ENCODE results near the gene UBE2E3. TPM values are rescaled to one million over a fixed set of nuclear protein-coding genes. Genes with fewer than 3 reads are reported as not detected.
"Not testable (repeated sequence)": the region's sequence is repeated elsewhere in the genome, so short reads cannot be mapped to it uniquely, and the experiment has no call there.

Gene UBE2E3
- total RNA-seq: 48.4 TPM
- long read RNA-seq, transcript UBE2E3-202 (6 exons, 1,570 nt): major isoform, 37 of 39 reads
- long read RNA-seq, partial matches to known transcripts: 0 of 39 reads
- long read RNA-seq, other reads (novel, unspliced or antisense): 2 of 39 reads

- ATAC-seq (peak; percentile 95), DNase-seq (ENCODE audit: missing footprints) (peak; percentile 86)
- intact Hi-C loops (cut with DNase I): loop anchor here (10.0 kb wide), 1 partner anchor 914 kb away; the partner anchor contains the start of gene ITPRID2
Observed at GRCh38 chr2:180980106-180980942, at the start of gene UBE2E3. TSS of gene UBE2E3 (plus strand) at chr2:180980605. CDS start at chr2:180982043, 1,438 bp downstream.

DNA sequence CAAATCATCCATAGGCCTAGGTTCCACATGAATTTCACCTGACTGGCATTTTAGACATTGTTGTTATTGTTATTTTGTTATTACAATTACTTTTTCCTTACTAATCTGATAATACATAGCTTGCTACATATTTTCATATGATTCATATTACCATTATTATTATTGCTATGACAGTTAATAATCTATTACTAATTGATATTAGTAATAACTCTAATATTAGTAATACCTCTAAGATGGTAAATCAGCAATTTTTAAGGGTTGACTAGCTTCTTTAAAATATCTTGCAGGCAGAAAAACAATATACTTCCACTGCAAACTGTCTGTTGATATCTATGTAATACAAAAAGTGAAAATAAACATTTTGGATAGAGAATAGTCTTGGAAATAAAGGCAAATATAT is 48.6 kb upstream of the UBE2E3 start:
- no peak for ATAC-seq

DNA sequence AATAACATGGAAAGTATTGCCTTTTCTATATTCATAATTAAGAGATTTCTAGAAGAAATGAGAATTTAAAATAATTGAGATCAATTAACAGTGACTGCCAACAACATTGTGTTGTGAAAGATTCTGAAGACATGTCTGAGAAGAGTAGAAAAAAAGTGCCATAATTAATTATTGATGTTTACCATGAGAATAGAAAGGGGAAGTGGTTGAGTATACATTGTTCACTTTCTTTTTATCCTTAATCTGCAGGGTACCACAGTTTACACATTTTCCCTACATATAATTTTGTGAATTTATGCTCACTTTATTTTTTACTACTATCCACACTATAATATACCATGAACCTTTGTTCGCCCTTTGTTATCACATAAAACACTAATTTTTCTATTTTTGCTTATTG is 47.1 kb upstream of the UBE2E3 start:
- intact Hi-C loops (cut with DNase I): no loop called here
- ATAC-seq: no peak
- DNase-seq (ENCODE audit: missing footprints): no peak

More for the DNA sequence above, 48.6 kb upstream of the UBE2E3 start:
- no peak for DNase-seq (ENCODE audit: missing footprints)
- intact Hi-C loops (cut with DNase I): no loop called here

GRCh38 chr2:180934911-180935310 is 45.5 kb upstream of the UBE2E3 start:
- intact Hi-C loops (cut with DNase I): no loop called here
- ATAC-seq (no peak), DNase-seq (ENCODE audit: missing footprints) (no peak)

GRCh38 chr2:180937480-180937879 is 42.9 kb upstream of the UBE2E3 start:
- DNase-seq (ENCODE audit: missing footprints); ATAC-seq; intact Hi-C loops (cut with DNase I): not testable (repeated sequence)

GRCh38 chr2:180938451-180938850 is 42.0 kb upstream of the UBE2E3 start:
- DNase-seq (ENCODE audit: missing footprints) (no peak), ATAC-seq (no peak)
- intact Hi-C loops (cut with DNase I): no loop called here

- no peak for DNase-seq (ENCODE audit: missing footprints)
- no peak for ATAC-seq
- intact Hi-C loops (cut with DNase I): no loop called here
Observed at GRCh38 chr2:180943275-180943674, 37.1 kb upstream of the UBE2E3 start.

DNA sequence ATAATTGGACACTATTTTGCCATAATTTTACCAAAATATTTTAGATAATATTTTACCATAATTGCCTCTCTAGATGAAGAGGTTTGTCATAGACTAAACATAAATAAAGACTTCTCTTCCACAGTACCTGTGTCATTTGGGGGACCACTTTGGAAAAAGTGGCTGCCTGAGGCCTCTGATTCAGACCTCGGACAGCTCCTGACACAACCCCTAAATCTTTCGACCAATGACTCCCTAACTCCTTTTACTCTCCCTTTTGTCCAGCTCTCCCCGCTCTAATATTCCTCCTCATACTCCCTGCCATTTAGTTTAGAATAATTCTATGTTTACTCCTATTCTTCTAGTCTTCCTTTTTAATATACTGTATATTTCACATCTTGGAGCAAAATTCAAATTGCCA is 36.0 kb upstream of the UBE2E3 start:
- intact Hi-C loops (cut with DNase I): no loop called here
- ATAC-seq: no peak

GRCh38 chr2:180947208-180947689 is 33.2 kb upstream of the UBE2E3 start:
- DNase-seq (ENCODE audit: missing footprints) (no peak), ATAC-seq (no peak)
- intact Hi-C loops (cut with DNase I): no loop called here

More for the DNA sequence above, 36.0 kb upstream of the UBE2E3 start:
- no peak for DNase-seq (ENCODE audit: missing footprints)

GRCh38 chr2:180949896-180950295 is 30.5 kb upstream of the UBE2E3 start:
- intact Hi-C loops (cut with DNase I): no loop called here
- no peak for DNase-seq (ENCODE audit: missing footprints)
- ATAC-seq: no peak

GRCh38 chr2:180952082-180952481 is 28.3 kb upstream of the UBE2E3 start:
- DNase-seq (ENCODE audit: missing footprints) (no peak), ATAC-seq (no peak)
- intact Hi-C loops (cut with DNase I): no loop called here

GRCh38 chr2:180952731-180953336 is 27.6 kb upstream of the UBE2E3 start:
- ATAC-seq: no peak
- no peak for DNase-seq (ENCODE audit: missing footprints)
- intact Hi-C loops (cut with DNase I): no loop called here

- DNase-seq (ENCODE audit: missing footprints) (no peak), ATAC-seq (no peak)
- intact Hi-C loops (cut with DNase I): no loop called here
Observed at GRCh38 chr2:180953550-180953949, 26.9 kb upstream of the UBE2E3 start.

DNA sequence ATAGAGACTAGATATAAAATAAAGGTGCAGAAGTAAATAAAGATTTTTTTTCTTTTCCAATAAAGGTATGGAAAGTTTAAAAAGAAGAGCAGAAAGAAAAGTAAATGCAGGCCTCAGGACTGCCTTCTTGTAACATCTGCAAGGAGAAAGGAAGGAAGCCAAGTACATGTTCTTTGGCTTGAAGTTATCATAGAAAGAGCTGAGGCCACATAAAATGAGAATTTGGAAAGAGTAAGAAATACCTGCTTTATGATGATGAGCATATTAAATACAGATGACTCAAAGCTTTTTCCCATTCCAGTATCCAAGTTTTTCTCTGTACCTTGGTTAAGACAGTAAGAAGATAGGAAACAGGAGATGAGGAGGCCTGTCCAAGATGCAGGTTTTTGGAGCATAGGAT is 25.3 kb upstream of the UBE2E3 start:
- DNase-seq (ENCODE audit: missing footprints) (no peak), ATAC-seq (no peak)
- intact Hi-C loops (cut with DNase I): no loop called here

- intact Hi-C loops (cut with DNase I): no loop called here
- ATAC-seq (no peak), DNase-seq (ENCODE audit: missing footprints) (no peak)
Observed at GRCh38 chr2:180959787-180960186, 20.6 kb upstream of the UBE2E3 start.

GRCh38 chr2:180960982-180961381 is 19.4 kb upstream of the UBE2E3 start:
- intact Hi-C loops (cut with DNase I): no loop called here
- ATAC-seq: no peak
- DNase-seq (ENCODE audit: missing footprints): no peak

GRCh38 chr2:180962727-180963314 is 17.6 kb upstream of the UBE2E3 start:
- intact Hi-C loops (cut with DNase I): no loop called here
- DNase-seq (ENCODE audit: missing footprints) (no peak), ATAC-seq (no peak)

GRCh38 chr2:180966378-180966777 is 14.0 kb upstream of the UBE2E3 start:
- DNase-seq (ENCODE audit: missing footprints): no peak
- ATAC-seq: no peak
- intact Hi-C loops (cut with DNase I): no loop called here

GRCh38 chr2:180969124-180969523 is 11.3 kb upstream of the UBE2E3 start:
- ATAC-seq: no peak
- intact Hi-C loops (cut with DNase I): no loop called here
- no peak for DNase-seq (ENCODE audit: missing footprints)

DNA sequence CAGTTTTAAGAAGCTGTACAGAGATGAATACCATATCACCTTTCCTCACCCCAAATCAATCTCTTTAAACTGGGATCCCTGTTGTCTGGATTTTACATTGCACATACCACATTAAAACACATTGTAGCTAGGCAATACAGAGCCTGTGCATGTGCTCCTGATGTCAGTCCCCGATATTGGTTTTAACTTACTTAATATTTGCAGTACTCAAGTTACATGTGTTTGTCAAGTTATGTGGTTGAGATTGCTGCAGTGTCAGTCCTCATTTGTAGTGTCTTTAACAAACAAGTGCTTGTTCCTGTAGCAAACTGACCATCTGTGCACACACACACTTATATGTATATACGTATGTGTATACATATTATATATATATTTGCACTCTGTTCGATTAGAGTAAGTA is 10.4 kb upstream of the UBE2E3 start:
- intact Hi-C loops (cut with DNase I): no loop called here
- DNase-seq (ENCODE audit: missing footprints): no peak
- ATAC-seq: no peak
